Measurements from ENCODE around the gene RIPOR3.

RIPOR3 gene

GRCh38 chr20:50589548-50590347 is 101.6 kb downstream of the RIPOR3 start:
- DNase-seq (ENCODE audit: low read depth in 2 of 2): no peak

GRCh38 chr20:50588034-50588736 is 103.2 kb downstream of the RIPOR3 start:
- peak; percentile 46 to 49 for DNase-seq (ENCODE audit: low read depth in 2 of 2)

GRCh38 chr20:50587291-50587961 is 103.9 kb downstream of the RIPOR3 start:
- no peak for DNase-seq (ENCODE audit: low read depth in 2 of 2)

- no peak for DNase-seq (ENCODE audit: low read depth in 2 of 2)
These were observed 104.7 kb downstream of the RIPOR3 start for GRCh38 chr20:50586531-50587232.

- no peak for DNase-seq (ENCODE audit: low read depth in 2 of 2)
These were observed 105.7 kb downstream of the RIPOR3 start for GRCh38 chr20:50585678-50586077.

GRCh38 chr20:50585214-50585613 is 106.1 kb downstream of the RIPOR3 start:
- no peak for DNase-seq (ENCODE audit: low read depth in 2 of 2)

GRCh38 chr20:50584687-50585086 is 106.7 kb downstream of the RIPOR3 start:
- DNase-seq (ENCODE audit: low read depth in 2 of 2): no peak

- no peak for DNase-seq (ENCODE audit: low read depth in 2 of 2)
These were observed 107.7 kb downstream of the RIPOR3 start for GRCh38 chr20:50583442-50584150.

GRCh38 chr20:50582591-50583234 is 108.6 kb downstream of the RIPOR3 start:
- no peak for DNase-seq (ENCODE audit: low read depth in 2 of 2)

GRCh38 chr20:50582092-50582491 is 109.2 kb downstream of the RIPOR3 start:
- no peak for DNase-seq (ENCODE audit: low read depth in 2 of 2)

GRCh38 chr20:50580842-50581544 is 110.3 kb downstream of the RIPOR3 start:
- DNase-seq (ENCODE audit: low read depth in 2 of 2): no peak

GRCh38 chr20:50580016-50580747 is 111.2 kb downstream of the RIPOR3 start:
- DNase-seq (ENCODE audit: low read depth in 2 of 2): no peak

GRCh38 chr20:50579511-50579910 is 111.8 kb downstream of the RIPOR3 start:
- DNase-seq (ENCODE audit: low read depth in 2 of 2): no peak

- DNase-seq (ENCODE audit: low read depth in 2 of 2): no peak
These were observed 112.6 kb downstream of the RIPOR3 start for GRCh38 chr20:50578778-50579165.

GRCh38 chr20:50578061-50578777 is 113.1 kb downstream of the RIPOR3 start:
- no peak for DNase-seq (ENCODE audit: low read depth in 2 of 2)

GRCh38 chr20:50577175-50578018 is 113.9 kb downstream of the RIPOR3 start:
- DNase-seq (ENCODE audit: low read depth in 2 of 2): no peak

- peak; percentile 32 to 41 for DNase-seq (ENCODE audit: low read depth in 2 of 2)
These were observed 115.2 kb downstream of the RIPOR3 start for GRCh38 chr20:50575865-50576720.
